Measurements from ENCODE around the gene RER1.

RER1 gene

GRCh38 chr1:2409745-2410144, 18.1 kb downstream of the RER1 start:
- DNase-seq: no peak

DNA sequence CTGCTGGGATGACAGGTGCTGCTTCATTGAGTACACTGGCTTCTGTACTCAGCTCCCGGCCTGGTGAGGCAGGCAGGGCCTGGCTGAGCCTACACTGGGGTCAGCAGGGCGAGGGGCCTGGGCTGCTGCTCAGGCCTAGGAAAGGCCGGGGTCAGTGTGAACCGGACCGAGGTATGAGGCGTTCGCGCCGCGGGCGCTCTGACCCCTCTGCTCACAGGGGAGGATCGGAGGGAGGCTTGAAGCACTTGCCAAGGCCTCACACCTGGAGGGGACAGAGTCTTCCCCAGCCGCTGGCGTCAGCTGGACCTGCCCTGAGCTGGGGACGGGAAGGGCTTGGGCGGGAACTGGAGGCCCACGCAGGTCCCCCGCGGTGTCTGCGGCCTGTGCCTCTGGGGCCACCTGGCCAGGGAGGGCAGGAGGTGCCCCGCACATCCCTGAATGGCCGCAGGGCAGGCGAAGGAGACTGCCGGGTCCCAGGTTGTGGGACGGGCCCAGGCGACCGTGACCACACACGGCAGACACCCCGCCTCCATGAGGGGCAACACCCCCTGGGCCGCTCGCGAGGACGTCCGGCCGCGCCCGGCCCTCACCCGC, 20.3 kb downstream of the RER1 start:
- DNase-seq: no peak

DNA sequence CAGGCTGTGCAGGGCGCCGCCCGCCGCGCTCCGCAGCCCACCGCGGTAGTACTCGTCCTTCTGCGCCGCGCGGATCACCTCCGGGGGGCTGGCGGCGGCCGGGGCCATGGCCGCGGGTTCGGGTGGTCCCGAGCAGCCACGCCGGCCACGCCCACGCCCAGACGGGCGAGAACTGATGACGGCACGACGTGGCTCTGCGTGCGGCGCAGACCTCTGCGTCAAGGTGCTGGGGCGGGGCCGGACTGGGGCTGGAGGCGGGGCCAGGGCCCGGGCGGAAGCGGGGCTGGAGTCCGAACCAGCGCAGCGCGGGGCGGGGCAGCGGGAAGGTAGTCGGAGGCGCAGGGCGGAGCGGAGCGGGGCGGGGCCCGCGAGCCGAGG, 20.7 kb downstream of the RER1 start, which contains the start of gene PEX10:
Gene PEX10, minus strand, starts transcription at position 170 of the 378 bp plus-strand sequence. Its CDS starts 62 bp downstream, at position 108.
- peak; percentile 93 for DNase-seq

- peak; percentile 30 for DNase-seq
Measured at GRCh38 chr1:2412773-2413494, 21.3 kb downstream of the RER1 start.

DNA sequence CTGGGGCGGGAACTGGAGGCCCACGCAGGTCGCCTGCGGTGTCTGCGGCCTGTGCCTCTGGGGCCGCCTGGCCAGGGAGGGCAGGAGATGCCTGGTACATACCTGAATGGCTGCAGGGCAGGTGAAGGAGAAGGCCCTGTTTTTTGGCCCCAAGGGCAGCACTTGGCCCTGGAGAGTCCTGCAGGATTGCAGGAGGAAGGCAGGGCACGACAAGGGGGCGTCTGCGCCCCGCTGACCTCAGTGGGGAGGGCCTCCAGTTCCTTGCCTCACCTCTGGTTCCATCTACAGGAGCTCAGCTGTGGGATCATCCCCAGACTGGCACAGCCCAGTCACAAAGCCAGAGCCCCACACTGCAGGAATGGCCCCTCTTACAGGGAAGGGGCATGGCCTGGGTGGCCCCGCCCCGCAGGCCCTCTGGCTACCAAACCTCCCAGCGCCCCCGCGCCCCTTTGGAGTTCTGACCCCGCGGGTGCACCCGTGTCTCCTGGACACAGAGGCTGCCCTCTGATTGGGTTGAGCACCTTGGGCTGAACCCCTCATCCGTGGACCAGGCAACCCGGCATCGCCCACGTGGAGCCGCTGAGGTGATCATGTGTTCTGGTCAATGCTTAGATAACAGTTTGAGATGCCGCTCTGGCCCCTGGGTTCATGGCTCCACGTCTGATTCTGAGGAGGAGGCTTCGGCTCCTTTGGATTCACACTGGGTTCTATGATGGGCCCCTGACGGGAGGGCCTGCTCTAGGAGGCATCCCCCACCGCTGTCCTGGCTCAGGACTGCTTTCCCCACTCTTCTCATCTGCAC, 22.1 kb downstream of the RER1 start:
- no peak for DNase-seq

- DNase-seq: peak; percentile 80
Measured at GRCh38 chr1:2414297-2414958, 22.8 kb downstream of the RER1 start.

DNA sequence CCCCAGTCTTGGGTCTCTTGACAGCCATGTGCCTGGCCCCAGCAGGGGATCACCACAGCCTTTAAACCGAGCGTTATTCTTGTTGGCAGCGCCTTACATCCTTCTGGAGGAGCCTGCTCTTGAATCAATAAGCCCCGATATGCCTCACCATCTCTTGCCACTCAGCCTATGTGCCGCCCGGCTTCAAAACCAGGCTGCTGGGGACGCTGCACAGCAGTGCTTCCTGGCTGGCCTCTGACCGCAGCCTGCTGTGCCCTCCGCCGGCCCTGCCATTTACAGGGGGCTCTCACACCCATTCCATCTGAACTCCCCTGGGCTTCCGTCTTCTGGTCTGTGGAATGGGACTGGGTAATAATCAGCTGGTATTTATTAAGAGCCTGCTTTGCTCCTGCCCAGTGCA, 23.7 kb downstream of the RER1 start:
- DNase-seq: no peak

GRCh38 chr1:2415801-2416208, 24.2 kb downstream of the RER1 start:
- DNase-seq: no peak

DNA sequence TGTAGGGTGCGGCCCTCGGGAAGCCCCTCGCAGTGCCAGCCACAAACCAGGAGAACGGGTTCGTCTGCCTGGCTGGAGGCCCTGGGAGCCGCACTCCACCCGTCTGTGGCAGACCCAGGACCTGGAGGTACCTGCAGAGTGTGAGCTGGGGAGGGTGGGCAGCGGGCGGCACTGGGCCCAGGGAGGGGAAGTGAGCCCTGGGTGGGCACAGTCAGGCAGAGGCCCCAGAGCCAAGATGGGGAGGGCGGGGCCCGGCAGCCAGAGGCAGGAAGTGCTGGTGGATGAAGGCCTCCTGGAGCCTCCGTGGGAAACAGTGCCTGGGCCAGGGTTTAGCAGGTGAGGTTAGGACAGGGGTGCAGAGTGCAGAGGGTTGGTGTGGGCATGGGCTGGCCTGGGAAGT, 24.8 kb downstream of the RER1 start:
- no peak for DNase-seq

- no peak for DNase-seq
Measured at GRCh38 chr1:2417083-2417832, 25.6 kb downstream of the RER1 start.

- DNase-seq: no peak
Measured at GRCh38 chr1:2417833-2418225, 26.2 kb downstream of the RER1 start.

GRCh38 chr1:2418791-2419320, 27.2 kb downstream of the RER1 start:
- no peak for DNase-seq

DNA sequence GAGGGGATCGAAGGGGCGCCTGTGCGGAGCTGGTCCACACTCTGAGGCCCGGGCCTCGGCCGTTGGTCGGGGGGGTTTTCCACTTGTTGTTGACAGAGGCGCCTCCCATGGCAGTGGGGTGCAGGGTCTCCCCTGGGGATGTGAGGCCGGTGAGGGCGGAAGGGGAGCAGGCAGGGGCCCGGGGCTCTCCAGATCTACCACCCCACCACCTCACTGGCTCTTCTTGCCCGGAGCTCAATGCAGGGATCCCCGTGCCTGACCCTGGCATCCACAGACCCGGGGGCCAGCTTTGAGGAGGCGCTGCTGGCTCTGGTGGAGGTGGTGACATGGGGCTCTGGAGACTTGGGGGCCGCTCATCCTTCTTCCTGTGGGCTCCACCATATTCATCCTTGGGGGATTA, 27.8 kb downstream of the RER1 start:
- no peak for DNase-seq

GRCh38 chr1:2422523-2422922, 30.9 kb downstream of the RER1 start:
- DNase-seq: no peak

DNA sequence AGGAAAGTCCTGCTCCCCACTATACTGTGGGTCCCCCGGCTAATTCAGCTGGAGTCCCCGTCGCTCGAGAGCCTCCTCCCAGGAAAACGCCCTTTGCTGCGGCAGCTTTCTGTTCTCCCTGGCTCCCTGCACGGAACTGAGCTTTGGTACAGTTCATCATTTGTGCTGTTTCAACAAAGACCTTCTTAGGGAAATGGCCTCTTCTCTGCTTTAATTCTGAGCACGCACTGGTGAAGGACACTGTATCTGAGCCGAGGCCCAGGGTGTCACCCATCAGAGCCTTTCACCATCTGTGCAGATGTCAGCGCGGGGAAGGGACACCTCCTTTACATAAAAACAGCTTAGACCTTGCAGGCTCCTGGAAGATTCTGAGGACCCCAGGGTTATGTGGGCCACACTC, 34.3 kb downstream of the RER1 start:
- no peak for DNase-seq

- no peak for DNase-seq
Measured at GRCh38 chr1:2426540-2426939, 34.9 kb downstream of the RER1 start.

DNA sequence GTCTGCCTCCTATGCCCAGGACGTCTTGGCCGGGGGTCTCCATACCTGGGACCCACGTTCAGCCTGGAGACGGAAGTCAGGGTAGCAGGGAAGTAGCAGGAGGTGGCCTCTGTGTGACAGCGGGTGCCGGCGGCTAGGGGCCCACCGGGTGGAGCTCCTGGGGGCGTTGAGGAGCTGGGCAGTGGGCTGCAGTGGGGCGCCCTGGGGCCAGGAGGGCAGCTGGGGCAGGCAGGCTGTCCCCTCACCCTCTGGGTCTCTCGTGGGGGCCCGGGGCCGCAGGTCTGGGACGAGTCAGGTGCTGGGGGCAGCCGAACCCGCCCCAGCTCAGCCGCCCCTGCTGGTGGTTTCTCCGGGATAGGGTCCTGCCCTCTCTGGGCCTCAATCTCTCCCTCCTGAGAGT, 35.4 kb downstream of the RER1 start:
- DNase-seq: no peak

DNA sequence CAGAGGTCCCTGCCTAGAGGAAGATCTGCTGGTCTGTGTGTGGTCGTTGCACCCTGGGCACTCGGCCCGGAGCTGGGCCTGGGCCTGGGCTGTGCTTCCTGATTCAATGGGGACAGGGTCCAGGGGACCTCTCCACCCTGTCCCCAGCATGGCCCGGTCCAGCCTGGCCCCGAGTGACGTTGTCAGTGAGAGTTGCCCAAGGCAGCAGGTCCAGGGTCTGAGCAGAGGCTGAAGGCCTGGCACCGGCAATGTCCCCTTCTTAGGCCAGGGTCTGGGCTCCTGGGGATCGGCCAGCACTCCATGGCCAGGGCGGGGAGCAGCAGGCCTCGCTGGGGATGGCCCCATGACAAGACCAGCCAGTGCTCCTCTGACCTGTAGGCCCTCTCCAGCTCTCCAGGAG, 36.3 kb downstream of the RER1 start:
- DNase-seq: no peak

GRCh38 chr1:2428490-2428889, 36.8 kb downstream of the RER1 start:
- no peak for DNase-seq

DNA sequence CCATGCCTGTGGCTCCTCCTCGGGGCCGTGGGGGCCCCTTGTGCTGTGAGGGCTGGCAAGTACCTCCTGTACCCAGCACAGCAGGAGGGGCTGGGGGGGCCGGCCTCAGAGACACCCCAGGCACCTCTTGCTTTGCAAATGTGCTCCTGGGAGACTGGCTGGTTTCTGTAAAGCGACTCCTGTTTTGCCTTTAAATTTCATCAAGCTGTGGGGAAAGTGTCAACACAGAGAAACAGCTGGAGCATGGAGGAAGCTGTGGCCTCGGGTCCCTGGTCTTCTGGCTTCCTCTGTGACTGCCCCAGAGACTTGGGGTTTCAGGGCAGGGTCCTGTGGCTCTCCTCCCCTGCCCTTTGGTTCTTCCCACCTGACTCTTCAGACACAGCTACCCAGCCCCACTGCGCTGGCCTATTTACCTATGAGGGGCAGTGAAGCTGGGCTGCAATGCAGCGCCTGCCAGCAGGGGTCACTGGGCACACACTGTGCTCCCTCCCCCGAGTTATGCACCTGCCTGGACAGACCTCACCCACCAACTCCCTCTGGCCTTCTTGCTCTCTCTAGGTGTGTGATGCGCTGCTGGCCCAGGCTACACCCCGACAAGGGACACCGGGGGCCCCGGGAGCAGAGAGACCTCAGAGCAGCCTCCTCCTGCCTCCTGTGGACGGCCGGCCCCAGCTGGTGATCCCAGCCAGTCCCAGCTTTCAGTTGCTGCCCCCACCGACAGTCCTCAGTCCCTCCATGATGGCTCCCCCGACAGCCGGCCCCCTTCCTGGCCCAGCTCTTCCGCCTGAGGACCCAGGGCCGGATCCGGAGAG, 38.3 kb downstream of the RER1 start:
- DNase-seq: no peak

GRCh38 chr1:2430592-2430973, 38.9 kb downstream of the RER1 start:
- no peak for DNase-seq

GRCh38 chr1:2431103-2431502, 39.5 kb downstream of the RER1 start:
- DNase-seq: peak; percentile 98
